Neural progenitor cell (in vitro differentiated cells): ENCODE results near the gene SOCS4.

ENCODE experiments used
- CTCF ChIP-seq: fragments of 200-600 bp; sonication (generic); IDR thresholded peaks from 2 replicates; pipeline ENCODE4 v1.5.1; 2017; ENCODE audit warnings: antibody characterized with exemption, mild to moderate bottlenecking
- EZH2 ChIP-seq: fragments of 200-600 bp; sonication (generic); IDR thresholded peaks from 2 replicates; pipeline ENCODE4 v1.6.1; 2017; ENCODE audit warnings: antibody characterized with exemption, mild to moderate bottlenecking, moderate library complexity
- EZH2phosphoT487 ChIP-seq: fragments of 200-600 bp; sonication (generic); IDR thresholded peaks from 2 replicates; pipeline ENCODE4 v1.6.1; 2017; ENCODE audit warnings: antibody characterized with exemption

GRCh38 chr14:55073856-55074255 is 46.8 kb downstream of the SOCS4 start:
- TF ChIP-seq CTCF, result no peak
- no peak for TF ChIP-seq EZH2
- TF ChIP-seq EZH2phosphoT487, result no peak
